HG02981 (cell line): Measurements from ENCODE around the gene GGA2.

Experiments
- ATAC-seq: cut with Tn5 transposase; IDR thresholded peaks from one replicate; pipeline ENCODE4 v1.9.1; 2021; ENCODE audit warnings: mild to moderate bottlenecking, moderate library complexity; ENCODE audit not compliant: unreplicated experiment

The GGA2 gene

DNA sequence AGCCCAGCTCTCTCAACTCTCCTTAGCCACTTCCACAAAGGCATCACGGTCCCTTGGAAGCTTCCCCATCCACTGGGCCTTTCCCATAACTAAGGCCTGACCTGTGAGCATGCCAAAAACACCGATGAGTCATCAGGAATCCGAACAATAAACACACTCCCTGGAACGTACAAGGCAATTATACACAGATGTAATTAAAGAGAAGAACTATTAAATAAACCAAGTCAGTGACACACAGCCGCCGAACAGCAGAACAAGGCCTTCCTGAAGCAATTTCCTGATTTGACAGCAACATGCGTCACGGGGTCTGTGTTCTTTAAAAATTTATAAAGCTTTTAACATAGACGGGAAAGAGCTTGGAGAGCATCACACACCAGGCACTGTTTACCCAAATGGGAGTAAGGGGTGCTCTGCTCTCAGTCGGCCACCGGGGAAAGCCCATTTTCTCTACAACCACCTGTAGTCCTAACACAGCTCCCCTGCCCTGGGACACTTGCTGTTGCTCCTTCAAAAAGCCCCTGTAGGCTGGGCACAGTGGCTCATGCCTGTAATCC lies 86.7 kb downstream of the GGA2 start:
- no peak for ATAC-seq

DNA sequence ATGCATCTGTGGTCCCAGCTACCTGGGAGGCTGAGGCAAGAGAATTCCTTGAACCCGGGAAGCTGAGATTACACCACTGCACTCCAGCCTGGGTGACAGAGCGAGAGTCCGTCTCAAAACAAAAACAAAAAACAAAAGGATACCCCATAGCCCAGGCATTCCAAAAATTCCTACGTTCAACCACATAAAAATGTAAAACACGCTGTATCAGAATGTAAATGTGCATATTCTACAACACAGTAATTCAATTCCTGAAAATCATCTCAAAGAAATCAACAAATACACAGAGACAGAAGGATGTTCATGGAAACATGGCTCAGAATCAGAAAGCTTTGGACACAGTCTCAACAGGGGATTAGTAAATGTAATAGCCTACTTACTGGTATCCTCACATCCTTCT lies 90.3 kb downstream of the GGA2 start:
- ATAC-seq = no peak

DNA sequence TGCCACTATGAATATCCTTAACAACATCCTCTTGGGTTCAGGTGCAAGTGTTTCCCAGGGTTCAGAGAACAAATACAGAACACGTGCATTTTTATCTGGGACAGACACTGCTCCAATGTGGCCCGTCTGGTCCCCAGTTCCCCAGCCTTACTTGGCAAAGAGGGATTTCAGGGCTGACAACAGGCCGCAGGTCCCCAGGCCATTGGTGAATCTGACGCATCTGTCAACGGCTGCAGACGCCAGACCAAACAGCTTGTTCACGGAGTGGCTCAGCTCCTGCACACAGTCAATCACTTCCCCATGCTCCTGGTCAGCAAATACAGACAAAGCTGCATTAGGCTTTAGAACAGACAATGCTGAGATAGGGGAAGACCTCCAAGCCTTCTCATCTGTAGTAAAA lies 93.5 kb downstream of the GGA2 start:
- no peak for ATAC-seq

DNA sequence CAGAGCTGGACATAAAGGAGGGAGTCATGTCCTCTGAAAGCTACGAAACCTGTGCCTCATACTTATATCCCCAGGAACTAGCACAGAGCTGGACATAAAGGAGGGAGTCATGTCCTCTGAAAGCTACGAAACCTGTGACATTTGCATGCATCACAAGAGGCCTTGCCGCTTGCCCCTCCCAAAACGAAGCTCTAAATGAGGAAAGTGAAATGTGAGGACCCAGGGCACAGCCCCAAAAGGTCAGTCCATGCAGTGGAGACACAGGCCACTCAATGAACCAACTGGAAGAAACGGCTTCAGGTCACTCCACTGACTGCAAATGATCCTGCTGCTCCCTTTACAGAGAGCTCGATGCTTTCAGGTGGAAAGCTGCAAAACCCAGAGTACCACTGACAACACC lies 95.6 kb downstream of the GGA2 start:
- ATAC-seq = no peak
